Thyroid gland (tissue), 4 donors: Measurements from ENCODE around the gene RRP1B. TPM values are rescaled to one million over a fixed set of nuclear protein-coding genes. Genes with fewer than 3 reads are reported as not detected.
A peak's percentile ranks its signal among the peaks of the same experiment; 100 is the strongest.

Experiments used
- DNase-seq, 2 donors: peaks; one replicate each; pipeline ENCODE4 v3.0.0-alpha.2; 2019
- H3K27ac ChIP-seq, 3 donors: fragments of 200-600 bp; sonication (generic); 1 replicate in 2 of 3; 2 replicates in 1 of 3; pipeline ENCODE4 v1.5.1; 2016 to 2019; ENCODE audit warnings: mild to moderate bottlenecking in 1 of 3, moderate library complexity in 1 of 3
- H3K27me3 ChIP-seq: fragments of 200-600 bp; sonication (generic); one replicate; pipeline ENCODE4 v1.5.1; 2019
- H3K36me3 ChIP-seq, 2 donors: fragments of 200-600 bp; sonication (generic); one replicate each; pipeline ENCODE4 v1.5.1; 2016 to 2019
- H3K4me1 ChIP-seq, 2 donors: fragments of 200-600 bp; sonication (generic); one replicate each; pipeline ENCODE4 v1.5.1; 2017 to 2019
- H3K4me3 ChIP-seq, 3 donors: fragments of 200-600 bp; sonication (generic); replicated peaks in 1 of 3; 1 replicate in 2 of 3; 2 replicates in 1 of 3; pipeline ENCODE4 v1.5.1; 2016; ENCODE audit warnings: mild to moderate bottlenecking in 1 of 3
- H3K9me3 ChIP-seq: fragments of 200-600 bp; sonication (generic); one replicate; pipeline ENCODE4 v1.5.1; 2017
- POLR2A ChIP-seq, 2 donors: fragments of 450-650 bp; IDR thresholded peaks; one replicate each; pipeline ENCODE4 v1.6.1; 2017; ENCODE audit warnings: antibody characterized with exemption in 2 of 2, mild to moderate bottlenecking in 2 of 2, moderate library complexity in 1 of 2
- WGBS, 2 donors: methylation state at CpG; one replicate each; pipeline ENCODE4 v1.1.5; 2017; 5-methylcytosine and 5-hydroxymethylcytosine counted together
- intact Hi-C: fragments of 100-400 bp; cut with DNase I; formaldehyde crosslinking; loops from one replicate; pipeline ENCODE4 v1.15.1; 2023
- total RNA-seq, 4 donors: library from RNA; depleted of rRNA; stranded (reverse); fragments of >200 nt; gene quantifications; one replicate each; pipeline ENCODE4 v1.2.3, GENCODE V29; 2016
- TF ChIP-seq, protein P1 (sequence below), 6 experiments: fragments of 200-600 bp in 3 of 6; fragments of 450-650 bp in 3 of 6; sonication (generic) in 3 of 6; IDR thresholded peaks; one replicate each; pipeline ENCODE4 v1.5.1; 2016 to 2019; ENCODE audit warnings: antibody characterized with exemption in 6 of 6, mild to moderate bottlenecking in 2 of 6, inconsistent platforms in 1 of 6, moderate library complexity in 1 of 6

RRP1B gene
- total RNA-seq, 4 donors from 2014 or later = 19.7 to 22.8 (median 20.5) TPM

DNA sequence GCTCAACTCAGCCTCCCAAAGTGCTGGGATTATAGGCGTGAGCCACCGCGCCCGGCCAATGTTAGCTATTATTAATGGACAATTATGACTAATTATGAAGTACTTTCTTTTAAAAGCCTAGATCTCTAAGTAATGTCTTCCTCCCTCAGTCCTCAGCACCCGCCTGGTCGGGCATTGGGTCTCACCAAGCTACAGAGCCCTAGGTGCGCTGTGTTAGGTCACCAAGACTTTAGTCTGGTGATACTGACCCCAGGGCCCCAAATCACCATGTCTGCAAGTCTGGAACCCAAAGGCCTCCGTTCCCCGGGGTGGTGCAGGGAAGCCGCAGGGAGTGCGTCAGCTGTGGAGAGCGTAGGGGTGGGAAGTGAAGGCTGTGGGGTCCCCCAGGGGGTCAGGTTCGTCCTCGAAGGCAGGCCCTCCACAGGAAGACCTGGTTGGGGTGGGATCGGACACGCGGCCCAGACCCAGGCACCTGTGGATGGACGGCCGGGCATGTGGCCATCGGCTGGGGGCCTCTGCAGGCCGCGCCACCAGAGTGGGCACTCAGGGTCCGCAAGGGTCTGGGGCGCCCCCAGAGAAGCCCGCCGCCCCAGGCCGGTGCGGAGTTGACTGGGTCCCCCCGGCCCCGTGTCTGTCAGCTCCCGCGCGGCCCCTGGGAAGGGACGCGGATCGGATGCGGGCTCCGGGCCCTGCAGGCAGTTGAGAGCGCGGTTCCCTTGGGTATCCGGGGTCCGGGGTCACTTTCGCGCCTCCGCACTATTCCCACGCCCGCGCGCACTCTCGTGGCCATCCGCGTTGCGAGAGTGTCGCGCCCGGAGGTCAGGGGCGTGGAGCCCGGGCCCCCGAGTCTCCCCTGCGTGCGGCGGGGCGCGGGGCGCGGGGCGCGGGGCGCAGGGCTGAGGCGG, 58.9 kb downstream of the RRP1B start:
- Histone ChIP-seq H3K27ac (peak overlapping the region; percentile 15 to 90 (median 64)), H3K36me3 (no peaks in the 10 kb centered on the region), H3K9me3 (no peaks in the 10 kb centered on the region), H3K27me3 (no peaks in the 10 kb centered on the region), H3K4me1 (peaks cover 24 to 31% of the 10 kb centered on the region in 2 donors), H3K4me3 (peak overlapping the region; percentile 27 to 90 (median 50))
- intact Hi-C loops = loop anchor here (5.0 kb wide), 2 partner anchors 56 to 69 kb away; partner anchors contain the start of gene RRP1
- 74 to 79% methylated on average over 9 to 20 of the region's 70 CpGs for WGBS, 2 donors
- DNase-seq = no peak
- no peak for TF ChIP-seq POLR2A (IDR thresholded peaks at IDR 0.05)
- TF ChIP-seq, protein P1, sequence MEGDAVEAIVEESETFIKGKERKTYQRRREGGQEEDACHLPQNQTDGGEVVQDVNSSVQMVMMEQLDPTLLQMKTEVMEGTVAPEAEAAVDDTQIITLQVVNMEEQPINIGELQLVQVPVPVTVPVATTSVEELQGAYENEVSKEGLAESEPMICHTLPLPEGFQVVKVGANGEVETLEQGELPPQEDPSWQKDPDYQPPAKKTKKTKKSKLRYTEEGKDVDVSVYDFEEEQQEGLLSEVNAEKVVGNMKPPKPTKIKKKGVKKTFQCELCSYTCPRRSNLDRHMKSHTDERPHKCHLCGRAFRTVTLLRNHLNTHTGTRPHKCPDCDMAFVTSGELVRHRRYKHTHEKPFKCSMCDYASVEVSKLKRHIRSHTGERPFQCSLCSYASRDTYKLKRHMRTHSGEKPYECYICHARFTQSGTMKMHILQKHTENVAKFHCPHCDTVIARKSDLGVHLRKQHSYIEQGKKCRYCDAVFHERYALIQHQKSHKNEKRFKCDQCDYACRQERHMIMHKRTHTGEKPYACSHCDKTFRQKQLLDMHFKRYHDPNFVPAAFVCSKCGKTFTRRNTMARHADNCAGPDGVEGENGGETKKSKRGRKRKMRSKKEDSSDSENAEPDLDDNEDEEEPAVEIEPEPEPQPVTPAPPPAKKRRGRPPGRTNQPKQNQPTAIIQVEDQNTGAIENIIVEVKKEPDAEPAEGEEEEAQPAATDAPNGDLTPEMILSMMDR (IDR thresholded peaks at IDR 0.05) = no peak

DNA sequence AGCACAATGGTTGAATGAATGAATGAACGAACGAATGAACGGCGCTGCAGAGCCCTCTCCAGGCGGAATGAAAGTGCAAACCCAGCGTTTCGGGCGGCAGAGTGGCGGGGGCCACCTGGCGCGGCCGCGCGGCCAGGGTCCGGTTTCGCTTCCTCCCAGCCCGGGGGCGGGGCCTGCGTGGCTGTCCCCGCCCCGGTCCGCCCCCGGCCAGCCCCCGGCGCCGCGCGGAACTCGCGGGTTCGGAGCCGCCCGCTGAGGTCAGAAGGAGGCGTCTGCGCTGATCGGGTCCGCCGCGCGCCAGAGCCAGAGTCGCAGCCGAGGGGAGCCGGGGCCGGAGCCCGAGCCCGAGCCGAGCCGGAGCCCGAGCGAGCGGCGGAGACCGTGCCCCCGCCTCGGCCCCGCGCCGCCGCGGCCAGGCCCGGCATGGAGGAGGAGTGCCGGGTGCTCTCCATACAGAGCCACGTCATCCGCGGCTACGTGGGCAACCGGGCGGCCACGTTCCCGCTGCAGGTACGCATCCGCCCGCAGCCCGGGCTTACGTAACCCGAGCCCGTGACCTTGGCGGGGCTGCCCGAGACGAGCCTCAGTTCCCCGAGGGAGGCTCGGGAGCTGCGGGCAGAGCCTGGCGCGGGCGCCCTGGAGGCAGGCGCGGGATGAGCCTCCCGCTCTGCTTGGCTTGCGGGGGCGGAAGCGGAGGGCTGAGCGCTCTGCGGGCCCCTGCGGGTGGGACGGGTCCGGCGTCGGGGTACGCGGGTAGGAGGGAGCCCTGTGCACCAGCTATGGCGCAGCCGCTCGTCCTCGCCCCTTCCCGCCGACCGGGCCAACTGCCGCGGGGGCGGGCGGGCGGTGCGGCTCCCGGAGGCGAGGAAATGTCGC, 59.8 kb downstream of the RRP1B start, which contains the start of gene PDXK:
PDXK (plus strand) TSS at position 258 of the 876 bp plus-strand sequence; CDS start at position 424, 166 bp downstream.
- intact Hi-C loops = loop anchor here (5.0 kb wide), 2 partner anchors 57 to 68 kb away; partner anchors contain the start of gene RRP1
- H3K4me1 ChIP-seq = peaks cover 24 to 28% of the 10 kb centered on the region in 2 donors
- peak; percentile 82 to 85 for DNase-seq
- no CpG with 5 or more reads among the region's 117 CpGs for WGBS, 2 donors
- H3K27me3 ChIP-seq = no peaks in the 10 kb centered on the region
- H3K36me3 ChIP-seq = no peaks in the 10 kb centered on the region
- peak within 1 kb of the TSS; percentile 27 to 99 (median 90) for H3K4me3 ChIP-seq
- no peaks in the 10 kb centered on the region for H3K9me3 ChIP-seq
- H3K27ac ChIP-seq = peak within 1 kb of the TSS; percentile 68 to 93 (median 90)
- TF ChIP-seq, protein P1 (IDR thresholded peaks at IDR 0.05) = no peak
- TF ChIP-seq POLR2A (IDR thresholded peaks at IDR 0.05) = peak; percentile 88 to 96

DNA sequence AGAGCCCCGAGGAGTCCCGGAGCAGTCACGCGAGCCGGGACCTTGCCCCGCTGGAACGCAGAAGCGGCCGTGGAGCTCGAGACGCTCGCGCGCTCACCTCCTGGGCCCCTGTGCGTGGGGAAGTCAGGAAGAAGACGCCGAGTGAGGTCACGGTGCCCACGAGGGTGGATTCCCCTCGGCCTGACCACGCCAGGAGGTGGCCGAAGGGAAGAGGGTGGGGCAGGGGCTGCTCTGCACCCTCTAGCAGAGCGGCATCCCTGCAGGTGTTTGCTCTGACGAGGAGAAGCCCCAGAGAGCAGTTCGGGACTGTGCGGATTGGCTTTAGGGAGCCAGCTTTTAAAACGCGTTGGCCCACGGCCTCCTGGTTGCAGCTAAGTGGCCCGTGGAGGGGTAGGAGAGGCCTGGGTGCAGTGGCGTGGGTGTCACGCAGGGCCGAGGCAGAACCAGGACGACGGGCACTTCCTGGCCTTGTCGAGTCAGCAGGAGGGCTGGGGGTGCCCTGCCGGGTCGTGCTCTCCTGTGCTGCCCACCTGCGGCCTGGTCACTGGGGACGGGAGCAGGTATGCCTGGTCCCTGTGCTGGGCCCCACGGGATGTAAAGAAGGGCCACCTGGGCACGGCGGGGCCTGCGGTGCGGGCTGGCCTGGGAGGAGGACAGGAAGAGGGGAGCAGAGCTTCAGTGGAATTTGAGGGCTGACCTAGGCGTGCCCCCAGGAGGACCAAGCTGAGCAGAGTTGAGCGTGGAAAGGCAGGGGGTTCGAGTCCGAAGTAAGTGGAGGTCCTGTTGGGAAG, 60.6 kb downstream of the RRP1B start:
- Histone ChIP-seq H3K36me3 (no peaks in the 10 kb centered on the region), H3K27ac (peak overlapping the region; percentile 68 to 93 (median 90)), H3K4me3 (peak overlapping the region; percentile 27 to 99 (median 90)), H3K4me1 (peaks cover 24 to 36% of the 10 kb centered on the region in 2 donors), H3K9me3 (no peaks in the 10 kb centered on the region), H3K27me3 (no peaks in the 10 kb centered on the region)
- peak; percentile 48 to 52 for DNase-seq
- intact Hi-C loops = loop anchor here (5.0 kb wide), 2 partner anchors 58 to 67 kb away; partner anchors contain the start of gene RRP1
- peak in 1 of 2 donors; percentile 5 for TF ChIP-seq POLR2A (IDR thresholded peaks at IDR 0.05)
- TF ChIP-seq, protein P1 (IDR thresholded peaks at IDR 0.05) = no peak
- WGBS, 2 donors = 18 to 35% methylated on average over 14 to 34 of the region's 49 CpGs

DNA sequence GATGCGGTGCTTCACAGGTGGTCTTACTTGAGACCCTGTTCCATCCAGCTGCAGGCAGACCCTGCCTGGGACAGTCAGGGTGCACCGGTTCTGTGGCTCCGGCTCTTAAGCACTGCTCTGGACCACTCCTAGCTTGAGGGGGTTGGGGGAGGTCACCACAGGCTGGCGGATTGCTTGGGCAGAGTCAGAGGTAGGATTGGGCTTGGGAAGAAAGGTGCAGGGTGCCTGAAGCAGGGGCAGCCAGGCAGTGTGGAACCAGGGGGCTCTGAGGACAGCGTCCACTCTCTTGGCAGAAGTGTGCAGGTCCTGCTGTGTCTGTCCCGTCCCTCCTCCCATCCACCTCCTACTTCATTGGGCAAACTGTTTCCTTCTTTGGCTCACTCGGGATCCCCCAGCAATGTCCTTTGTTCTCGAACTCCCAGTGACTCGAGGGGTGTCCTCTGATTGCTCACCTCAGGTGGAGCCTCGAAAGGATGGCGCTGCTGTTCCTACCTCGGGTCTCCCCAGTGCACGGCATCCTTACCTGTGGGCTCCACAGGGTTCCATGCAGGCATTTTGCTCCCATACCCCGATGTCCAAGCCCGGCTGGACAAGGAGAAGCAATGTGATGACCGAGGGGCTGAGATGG, 61.3 kb downstream of the RRP1B start:
- TF ChIP-seq, protein P1 (IDR thresholded peaks at IDR 0.05) = no peak
- TF ChIP-seq POLR2A (IDR thresholded peaks at IDR 0.05) = no peak
- DNase-seq = peak in 1 of 2 donors; percentile 20
- 89 to 91% methylated on average over 15 to 16 of the region's 16 CpGs for WGBS, 2 donors
- no peaks in the 10 kb centered on the region for H3K9me3 ChIP-seq
- peak overlapping the region in 2 of 3 donors; percentile 90 to 99 for H3K4me3 ChIP-seq
- H3K4me1 ChIP-seq = peaks cover 30 to 43% of the 10 kb centered on the region in 2 donors
- no peaks in the 10 kb centered on the region for H3K27me3 ChIP-seq
- no peaks in the 10 kb centered on the region for H3K36me3 ChIP-seq
- peak overlapping the region; percentile 32 to 93 (median 90) for H3K27ac ChIP-seq
- intact Hi-C loops = no loop called here
